Measurements from ENCODE around the gene SP6.

The SP6 gene

DNA sequence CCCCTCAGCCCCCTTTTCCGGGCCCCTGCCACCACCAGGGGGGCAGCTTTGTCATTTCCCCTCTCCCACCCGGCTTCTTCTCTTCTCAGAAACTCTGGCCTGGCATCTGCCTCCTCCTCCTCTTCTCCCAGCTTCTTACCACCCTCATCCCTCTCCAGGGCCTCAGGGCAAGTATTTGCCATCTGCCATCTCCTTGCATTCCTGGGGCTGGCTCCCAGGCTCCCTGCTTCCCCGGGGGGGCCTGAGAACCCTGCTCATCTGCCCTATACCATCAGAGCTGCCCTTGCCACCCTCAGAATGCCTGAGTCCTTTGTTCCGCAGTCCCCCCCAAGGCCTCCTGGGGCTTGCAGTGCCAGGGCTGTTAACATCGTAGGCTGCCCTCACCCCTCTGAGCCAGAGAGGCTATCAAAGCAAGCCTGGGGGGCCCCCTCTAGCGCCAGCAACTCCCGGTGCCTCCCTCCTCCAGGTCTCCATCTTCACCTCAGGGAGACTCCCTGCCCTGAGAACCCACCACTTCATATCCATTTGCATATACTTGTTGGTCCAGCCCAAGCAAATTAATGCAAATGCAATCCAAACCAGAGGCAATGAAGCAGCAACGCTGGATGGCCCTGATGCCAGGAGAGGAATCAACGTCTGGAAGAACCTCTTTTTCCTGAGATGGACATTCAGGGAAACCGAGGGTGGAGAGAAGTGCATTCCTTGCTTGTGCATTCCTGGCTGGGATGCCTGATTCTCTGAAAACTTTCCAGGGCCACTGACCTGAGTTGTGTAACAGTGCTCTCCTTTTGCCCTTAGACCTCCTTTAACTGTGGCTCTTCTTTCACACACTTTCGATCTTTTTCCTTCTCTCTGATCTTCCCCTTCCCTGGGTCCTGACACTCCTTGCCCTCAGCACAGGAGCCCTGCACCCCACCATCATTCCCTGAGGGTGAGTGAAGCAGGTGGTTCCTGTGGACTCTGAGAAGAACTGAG lies 24.3 kb upstream of the SP6 start:
- Histone ChIP-seq H3K9ac (no peak overlapping the region), H3K4me2 (ENCODE audit: low read length) (no peak overlapping the region), H2AFZ (no peak overlapping the region), H3K27me3 (ENCODE audit: control insufficient read depth, insufficient read depth, low read length) (no peaks in the 10 kb centered on the region), H3K4me1 (peaks cover 6% of the 10 kb centered on the region), H3K36me3 (ENCODE audit: control insufficient read depth, insufficient read depth, low read length) (no peaks in the 10 kb centered on the region), H3K4me3 (ENCODE audit: low read depth, low read length) (no peak overlapping the region), H3K27ac (no peak overlapping the region), H3K79me2 (no peaks in the 10 kb centered on the region), H3K9me3 (ENCODE audit: control insufficient read depth, low read length) (no peaks in the 10 kb centered on the region)
- TF ChIP-seq, protein P1, sequence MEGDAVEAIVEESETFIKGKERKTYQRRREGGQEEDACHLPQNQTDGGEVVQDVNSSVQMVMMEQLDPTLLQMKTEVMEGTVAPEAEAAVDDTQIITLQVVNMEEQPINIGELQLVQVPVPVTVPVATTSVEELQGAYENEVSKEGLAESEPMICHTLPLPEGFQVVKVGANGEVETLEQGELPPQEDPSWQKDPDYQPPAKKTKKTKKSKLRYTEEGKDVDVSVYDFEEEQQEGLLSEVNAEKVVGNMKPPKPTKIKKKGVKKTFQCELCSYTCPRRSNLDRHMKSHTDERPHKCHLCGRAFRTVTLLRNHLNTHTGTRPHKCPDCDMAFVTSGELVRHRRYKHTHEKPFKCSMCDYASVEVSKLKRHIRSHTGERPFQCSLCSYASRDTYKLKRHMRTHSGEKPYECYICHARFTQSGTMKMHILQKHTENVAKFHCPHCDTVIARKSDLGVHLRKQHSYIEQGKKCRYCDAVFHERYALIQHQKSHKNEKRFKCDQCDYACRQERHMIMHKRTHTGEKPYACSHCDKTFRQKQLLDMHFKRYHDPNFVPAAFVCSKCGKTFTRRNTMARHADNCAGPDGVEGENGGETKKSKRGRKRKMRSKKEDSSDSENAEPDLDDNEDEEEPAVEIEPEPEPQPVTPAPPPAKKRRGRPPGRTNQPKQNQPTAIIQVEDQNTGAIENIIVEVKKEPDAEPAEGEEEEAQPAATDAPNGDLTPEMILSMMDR (IDR thresholded peaks at IDR 0.05), result no peak

DNA sequence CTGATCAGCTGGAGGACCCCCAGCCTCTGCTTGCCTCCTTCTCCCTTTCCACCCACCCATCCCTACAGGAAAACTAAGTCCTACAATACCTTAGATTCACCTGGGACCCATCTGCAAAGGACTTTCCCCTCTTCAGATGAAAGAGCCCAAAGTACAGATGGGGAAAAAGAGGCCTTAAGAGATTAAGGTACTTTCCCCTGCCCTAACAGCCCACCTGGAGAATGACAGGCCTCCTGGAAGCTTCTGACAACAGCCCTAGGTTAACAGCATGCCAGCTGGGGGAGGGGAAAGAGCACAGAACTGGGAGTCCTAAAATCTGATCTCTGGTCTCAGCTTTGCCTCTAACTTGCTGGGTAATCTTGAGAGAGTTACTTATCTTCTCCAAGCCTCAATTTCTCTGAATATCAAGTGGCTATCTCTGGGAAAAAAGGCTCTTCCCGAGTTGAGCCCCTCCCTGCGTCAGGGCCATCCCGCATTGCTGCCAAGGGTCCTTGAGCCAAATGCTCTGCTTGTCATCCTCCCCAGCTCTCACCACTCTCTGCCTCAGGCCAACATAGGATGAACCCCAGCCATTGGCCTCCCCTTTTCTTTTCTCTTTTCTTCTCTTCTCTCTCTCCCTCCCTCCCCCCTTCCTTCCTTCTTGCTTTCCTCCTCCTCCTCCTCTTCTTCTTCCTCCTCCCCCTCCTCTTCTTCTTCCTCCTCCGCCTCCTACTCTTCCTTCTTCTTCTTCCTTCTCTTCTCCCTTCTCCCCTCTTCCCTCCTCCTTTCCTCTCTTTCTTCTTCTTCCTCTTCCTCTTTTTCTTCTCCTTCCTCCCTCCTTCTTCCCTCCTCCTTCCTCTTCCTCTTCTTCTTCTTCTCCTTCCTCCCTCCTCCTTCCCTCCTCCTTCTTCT lies 22.5 kb upstream of the SP6 start:
- Histone ChIP-seq H3K4me2 (ENCODE audit: low read length) (no peak overlapping the region), H2AFZ (no peak overlapping the region), H3K9me3 (ENCODE audit: control insufficient read depth, low read length) (no peaks in the 10 kb centered on the region), H3K4me3 (ENCODE audit: low read depth, low read length) (no peak overlapping the region), H3K36me3 (ENCODE audit: control insufficient read depth, insufficient read depth, low read length) (no peaks in the 10 kb centered on the region), H3K27me3 (ENCODE audit: control insufficient read depth, insufficient read depth, low read length) (no peaks in the 10 kb centered on the region), H3K79me2 (no peaks in the 10 kb centered on the region), H3K9ac (no peak overlapping the region), H3K4me1 (peaks cover 15% of the 10 kb centered on the region), H3K27ac (no peak overlapping the region)
- TF ChIP-seq, protein P1 (IDR thresholded peaks at IDR 0.05), result no peak

DNA sequence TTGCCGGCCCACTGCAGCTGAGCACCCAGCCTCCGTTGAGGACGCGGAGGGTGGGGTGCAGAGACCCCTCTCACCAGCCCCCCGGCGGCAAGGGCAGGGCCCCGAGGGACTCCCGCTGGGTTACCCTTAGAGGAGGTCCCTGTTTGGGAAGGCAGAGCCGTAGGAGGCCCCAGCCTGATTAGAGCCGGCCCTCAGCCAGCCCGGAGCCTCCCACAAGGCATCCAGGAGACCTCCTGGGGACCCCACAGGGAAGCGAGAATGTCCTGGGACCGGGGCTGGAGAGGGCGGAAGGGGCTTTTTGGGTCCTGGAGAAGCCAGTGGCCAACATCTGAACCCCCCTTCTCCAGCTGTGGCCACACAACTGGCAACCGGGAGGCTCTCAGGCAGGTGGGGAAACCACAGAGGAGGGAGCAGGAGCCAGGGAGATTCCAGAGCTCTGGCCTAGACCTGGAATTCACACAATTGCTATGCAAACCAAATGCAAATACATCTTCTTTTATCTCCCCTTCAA lies 21.7 kb upstream of the SP6 start:
- Histone ChIP-seq H3K9me3 (ENCODE audit: control insufficient read depth, low read length) (no peaks in the 10 kb centered on the region), H3K27me3 (ENCODE audit: control insufficient read depth, insufficient read depth, low read length) (no peaks in the 10 kb centered on the region), H2AFZ (no peak overlapping the region), H3K4me3 (ENCODE audit: low read depth, low read length) (no peak overlapping the region), H3K9ac (no peak overlapping the region), H3K27ac (no peak overlapping the region), H3K79me2 (no peaks in the 10 kb centered on the region), H3K36me3 (ENCODE audit: control insufficient read depth, insufficient read depth, low read length) (no peaks in the 10 kb centered on the region), H3K4me2 (ENCODE audit: low read length) (no peak overlapping the region), H3K4me1 (peaks cover 15% of the 10 kb centered on the region)
- TF ChIP-seq, protein P1 (IDR thresholded peaks at IDR 0.05), result no peak

DNA sequence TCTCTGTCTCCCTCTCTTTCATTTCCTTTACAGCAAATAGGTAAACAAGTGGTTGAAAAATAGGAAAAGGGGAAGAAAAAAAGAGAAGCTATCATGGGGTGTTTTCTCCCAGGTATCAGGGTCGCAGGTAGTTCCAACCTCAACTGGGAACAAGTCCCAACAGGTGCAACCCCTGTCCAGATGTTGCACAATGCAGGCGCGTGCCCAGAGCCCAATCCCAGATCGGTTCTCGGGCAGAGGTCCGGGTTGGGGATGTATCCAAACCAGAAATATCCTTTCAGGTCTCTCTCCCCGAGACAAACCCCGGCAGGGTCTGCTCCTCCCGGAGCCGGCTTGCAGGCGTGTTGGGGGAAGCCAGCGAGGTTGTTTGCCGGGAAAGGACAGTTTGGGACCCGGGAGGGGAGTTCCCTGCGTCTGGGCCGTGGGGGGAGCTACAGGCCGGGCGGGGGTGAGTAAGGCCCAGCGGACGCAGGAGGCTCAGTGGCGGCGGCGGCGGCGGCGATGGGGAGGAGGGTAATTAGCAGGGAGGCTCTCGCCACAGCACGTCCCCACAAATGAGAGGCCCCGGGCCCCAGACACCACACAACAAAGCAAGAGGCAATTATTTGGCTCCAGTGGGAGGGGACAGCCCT lies 21.2 kb upstream of the SP6 start:
- Histone ChIP-seq H2AFZ (no peak overlapping the region), H3K79me2 (no peaks in the 10 kb centered on the region), H3K4me3 (ENCODE audit: low read depth, low read length) (no peak overlapping the region), H3K9me3 (ENCODE audit: control insufficient read depth, low read length) (no peaks in the 10 kb centered on the region), H3K4me2 (ENCODE audit: low read length) (no peak overlapping the region), H3K36me3 (ENCODE audit: control insufficient read depth, insufficient read depth, low read length) (no peaks in the 10 kb centered on the region), H3K9ac (no peak overlapping the region), H3K27me3 (ENCODE audit: control insufficient read depth, insufficient read depth, low read length) (no peaks in the 10 kb centered on the region), H3K27ac (no peak overlapping the region), H3K4me1 (peaks cover 15% of the 10 kb centered on the region)
- TF ChIP-seq, protein P1 (IDR thresholded peaks at IDR 0.05), result no peak

Data from parathyroid adenoma (tissue), 2 donors.